Calu3 (cell line): Measurements from ENCODE around the gene NCOA1. TPM values are rescaled to one million over a fixed set of nuclear protein-coding genes. Genes with fewer than 3 reads are reported as not detected.

Experiments used
- BruUV-seq: library from RNA; stranded (reverse); fragments of 400-500 nt; replicated peaks from 2 replicates; lab custom pipeline; 2021; lab: Mats Ljungman, UMichigan
- CTCF ChIA-PET: fragments of 300-600 bp; sonication (Branson Sonifier 250); formaldehyde crosslinking; loops from one replicate; lab custom pipeline; 2022; ENCODE audit warnings: antibody characterized with exemption; lab: Charles Lee
- DNase-seq: peaks from one replicate; pipeline ENCODE4 v3.0.0; 2022
- H3K27ac Mint-ChIP-seq: one replicate; pipeline ENCODE4 v1.8.0; 2022; ENCODE audit warnings: mixed read lengths; ENCODE audit not compliant: unreplicated experiment
- H3K27me3 Mint-ChIP-seq: one replicate; pipeline ENCODE4 v1.8.0; 2022; ENCODE audit warnings: mixed read lengths; ENCODE audit not compliant: unreplicated experiment
- H3K36me3 Mint-ChIP-seq: one replicate; pipeline ENCODE4 v1.8.0; 2022; ENCODE audit warnings: mild to moderate bottlenecking, moderate library complexity, mixed read lengths; ENCODE audit not compliant: insufficient read depth, unreplicated experiment
- H3K4me1 Mint-ChIP-seq: one replicate; pipeline ENCODE4 v1.8.0; 2022; ENCODE audit warnings: mild to moderate bottlenecking, low read depth, mixed read lengths; ENCODE audit not compliant: unreplicated experiment
- H3K4me3 Mint-ChIP-seq: one replicate; pipeline ENCODE4 v1.8.0; 2022; ENCODE audit warnings: mild to moderate bottlenecking, low read depth, moderate library complexity, mixed read lengths; ENCODE audit not compliant: unreplicated experiment
- H3K9me3 Mint-ChIP-seq: one replicate; pipeline ENCODE4 v1.8.0; 2022; ENCODE audit warnings: low read depth, mixed read lengths; ENCODE audit not compliant: unreplicated experiment
- CTCF ChIP-seq: fragments of 200-600 bp; IDR thresholded peaks from one replicate; pipeline ENCODE4 v1.8.0; 2022; ENCODE audit warnings: antibody characterized with exemption; ENCODE audit not compliant: unreplicated experiment
- intact Hi-C: fragments of 100-400 bp; cut with micrococcal nuclease; formaldehyde crosslinking; loops from one replicate; pipeline ENCODE4 v1.10.0; 2022; ENCODE audit not compliant: unreplicated experiment
- total RNA-seq: library from RNA; stranded (reverse); gene quantifications from 2 replicates; pipeline ENCODE4 v1.2.3, GENCODE V29; 2022

NCOA1 gene
- total RNA-seq, 1 experiment from 2014 or later = 14.8 TPM

- no peaks in the 10 kb centered on the region for H3K9me3 Mint-ChIP-seq
- peaks cover under 1% of the 10 kb centered on the region for H3K4me1 Mint-ChIP-seq
- no peak for TF ChIP-seq CTCF
- CTCF ChIA-PET = no interaction called here
- BruUV-seq = no TSS peak
- H3K4me3 Mint-ChIP-seq = no peak overlapping the region
- no peaks in the 10 kb centered on the region for H3K36me3 Mint-ChIP-seq
- intact Hi-C loops = no loop called here
- DNase-seq = no peak
- no peak overlapping the region for H3K27ac Mint-ChIP-seq
- H3K27me3 Mint-ChIP-seq = peaks cover 3% of the 10 kb centered on the region
Measured at GRCh38 chr2:24472416-24472815, 18.6 kb upstream of the NCOA1 start.

GRCh38 chr2:24473626-24474025, 17.4 kb upstream of the NCOA1 start:
- CTCF ChIA-PET = no interaction called here
- Mint-ChIP-seq H3K9me3 (no peaks in the 10 kb centered on the region), H3K36me3 (no peaks in the 10 kb centered on the region), H3K27ac (no peak overlapping the region), H3K27me3 (no peaks in the 10 kb centered on the region), H3K4me3 (no peak overlapping the region), H3K4me1 (no peaks in the 10 kb centered on the region)
- DNase-seq = no peak
- intact Hi-C loops = no loop called here
- no peak for TF ChIP-seq CTCF
- BruUV-seq = no TSS peak

GRCh38 chr2:24474053-24474452, 17.0 kb upstream of the NCOA1 start:
- TF ChIP-seq CTCF = no peak
- no peak for DNase-seq
- no peaks in the 10 kb centered on the region for H3K9me3 Mint-ChIP-seq
- intact Hi-C loops = no loop called here
- no peak overlapping the region for H3K27ac Mint-ChIP-seq
- BruUV-seq = no TSS peak
- no peaks in the 10 kb centered on the region for H3K36me3 Mint-ChIP-seq
- H3K4me1 Mint-ChIP-seq = no peaks in the 10 kb centered on the region
- no peak overlapping the region for H3K4me3 Mint-ChIP-seq
- CTCF ChIA-PET = no interaction called here
- H3K27me3 Mint-ChIP-seq = no peaks in the 10 kb centered on the region

GRCh38 chr2:24477229-24477628, 13.8 kb upstream of the NCOA1 start:
- intact Hi-C loops = no loop called here
- no TSS peak for BruUV-seq
- CTCF ChIA-PET = no interaction called here

More at GRCh38 chr2:24477229-24477628, 13.8 kb upstream of the NCOA1 start:
- no peak for TF ChIP-seq CTCF
- Mint-ChIP-seq H3K4me1 (peaks cover 12% of the 10 kb centered on the region), H3K27me3 (no peaks in the 10 kb centered on the region), H3K27ac (no peak overlapping the region), H3K4me3 (no peak overlapping the region), H3K9me3 (no peaks in the 10 kb centered on the region), H3K36me3 (no peaks in the 10 kb centered on the region)
- no peak for DNase-seq
